ENCODE measurements around the gene PAM.

The PAM gene

GRCh38 chr5:102815540-102816332, 60.6 kb downstream of the PAM start:
- no peak for DNase-seq

GRCh38 chr5:102818345-102818744, 63.2 kb downstream of the PAM start:
- DNase-seq: no peak

- DNase-seq: no peak
Measured at GRCh38 chr5:102818934-102819333, 63.8 kb downstream of the PAM start.

- no peak for DNase-seq
Measured at GRCh38 chr5:102819634-102820033, 64.5 kb downstream of the PAM start.

- no peak for DNase-seq
Measured at GRCh38 chr5:102823441-102823874, 68.4 kb downstream of the PAM start.

- DNase-seq: no peak
Measured at GRCh38 chr5:102826629-102827028, 71.5 kb downstream of the PAM start.

- no peak for DNase-seq
Measured at GRCh38 chr5:102830241-102830640, 75.1 kb downstream of the PAM start.

GRCh38 chr5:102832445-102832844, 77.3 kb downstream of the PAM start:
- DNase-seq: no peak

GRCh38 chr5:102833146-102833545, 78.0 kb downstream of the PAM start:
- no peak for DNase-seq

- DNase-seq: no peak
Measured at GRCh38 chr5:102834438-102834964, 79.4 kb downstream of the PAM start.

- DNase-seq: no peak
Measured at GRCh38 chr5:102835717-102836116, 80.6 kb downstream of the PAM start.

- no peak for DNase-seq
Measured at GRCh38 chr5:102841021-102841420, 85.9 kb downstream of the PAM start.

GRCh38 chr5:102843997-102844396, 88.9 kb downstream of the PAM start:
- DNase-seq: no peak

- no peak for DNase-seq
Measured at GRCh38 chr5:102845041-102845440, 89.9 kb downstream of the PAM start.

- no peak for DNase-seq
Measured at GRCh38 chr5:102850503-102850902, 95.4 kb downstream of the PAM start.

- no peak for DNase-seq
Measured at GRCh38 chr5:102853680-102854079, 98.6 kb downstream of the PAM start.

- no peak for DNase-seq
Measured at GRCh38 chr5:102855681-102856388, 100.7 kb downstream of the PAM start.

- DNase-seq: no peak
Measured at GRCh38 chr5:102856389-102856777, 101.3 kb downstream of the PAM start.

GRCh38 chr5:102857076-102857818, 102.1 kb downstream of the PAM start:
- DNase-seq: no peak

GRCh38 chr5:102858221-102858620, 103.1 kb downstream of the PAM start:
- DNase-seq: no peak

GRCh38 chr5:102858808-102859207, 103.7 kb downstream of the PAM start:
- no peak for DNase-seq

GRCh38 chr5:102860035-102860434, 104.9 kb downstream of the PAM start:
- DNase-seq: no peak

- no peak for DNase-seq
Measured at GRCh38 chr5:102863058-102863457, 108.0 kb downstream of the PAM start.
